Ecto neural progenitor cell (in vitro differentiated cells): ENCODE measurements around the gene POFUT2.
"Not testable (repeated sequence)": the region's sequence is repeated elsewhere in the genome, so short reads cannot be mapped to it uniquely, and the experiment has no call there.

Source experiments
- DNase-seq: peaks from one replicate; pipeline ENCODE4 v3.0.0-alpha.2; 2018; ENCODE audit warnings: low spot score

Gene POFUT2

GRCh38 chr21:45326169-45326851 is 38.6 kb upstream of the POFUT2 start:
- no peak for DNase-seq

GRCh38 chr21:45325206-45326168 is 37.8 kb upstream of the POFUT2 start:
- no peak for DNase-seq

GRCh38 chr21:45324489-45325205 is 37.0 kb upstream of the POFUT2 start:
- DNase-seq, result no peak

GRCh38 chr21:45323487-45324311 is 36.0 kb upstream of the POFUT2 start:
- DNase-seq, result no peak

- no peak for DNase-seq
These were observed 35.3 kb upstream of the POFUT2 start for GRCh38 chr21:45322960-45323461.

- DNase-seq, result no peak
These were observed 34.7 kb upstream of the POFUT2 start for GRCh38 chr21:45322231-45322959.

- DNase-seq, result no peak
These were observed 32.7 kb upstream of the POFUT2 start for GRCh38 chr21:45320261-45321025.

GRCh38 chr21:45319461-45320211 is 31.9 kb upstream of the POFUT2 start:
- no peak for DNase-seq

GRCh38 chr21:45318556-45319404 is 31.1 kb upstream of the POFUT2 start:
- DNase-seq, result no peak

- DNase-seq, result no peak
These were observed 30.5 kb upstream of the POFUT2 start for GRCh38 chr21:45318146-45318555.

GRCh38 chr21:45317398-45318145 is 29.9 kb upstream of the POFUT2 start:
- no peak for DNase-seq

- no peak for DNase-seq
These were observed 29.2 kb upstream of the POFUT2 start for GRCh38 chr21:45316871-45317397.

- DNase-seq, result not testable (repeated sequence)
These were observed 28.2 kb upstream of the POFUT2 start for GRCh38 chr21:45315676-45316470.

- DNase-seq, result no peak
These were observed 26.0 kb upstream of the POFUT2 start for GRCh38 chr21:45313682-45314081.

GRCh38 chr21:45313015-45313414 is 25.3 kb upstream of the POFUT2 start:
- DNase-seq, result no peak

GRCh38 chr21:45312296-45312695 is 24.6 kb upstream of the POFUT2 start:
- DNase-seq, result no peak
